ENCODE measurements around the gene CTBP2. TPM values are rescaled to one million over a fixed set of nuclear protein-coding genes. Genes with fewer than 3 reads are reported as not detected.

The CTBP2 gene
- total RNA-seq, 2 donors from 2014 or later = 106 to 172 TPM

GRCh38 chr10:125102246-125102645 lies 58.1 kb downstream of the CTBP2 start:
- Histone ChIP-seq H3K27me3 (no peaks in the 10 kb centered on the region), H3K27ac (peak overlapping the region; percentile 29), H3K9me3 (no peaks in the 10 kb centered on the region), H3K9ac (ENCODE audit: low read depth in 2 of 2, low read length in 2 of 2) (no peak overlapping the region), H3K4me3 (no peak overlapping the region), H3K36me3 (peaks cover 1% of the 10 kb centered on the region), H3K4me1 (peaks cover 6% of the 10 kb centered on the region)
- intact Hi-C loops (cut with DNase I) = loop anchor here (5.0 kb wide), 1 partner anchor 50 kb away; no protein-coding TSS in a partner anchor
- peak; percentile 59 for DNase-seq
- no peak for TF ChIP-seq CTCF (IDR thresholded peaks at IDR 0.05)

GRCh38 chr10:125101581-125101980 lies 58.8 kb downstream of the CTBP2 start:
- H3K9ac ChIP-seq (ENCODE audit: low read depth in 2 of 2, low read length in 2 of 2) = no peak overlapping the region
- H3K27me3 ChIP-seq = no peaks in the 10 kb centered on the region
- intact Hi-C loops (cut with DNase I) = loop anchor here (5.0 kb wide), 1 partner anchor 51 kb away; no protein-coding TSS in a partner anchor
- H3K9me3 ChIP-seq = no peaks in the 10 kb centered on the region
- no peaks in the 10 kb centered on the region for H3K36me3 ChIP-seq
- no peak overlapping the region for H3K27ac ChIP-seq
- DNase-seq = no peak
- no peak overlapping the region for H3K4me3 ChIP-seq
- H3K4me1 ChIP-seq = peaks cover 6% of the 10 kb centered on the region
- no peak for TF ChIP-seq CTCF (IDR thresholded peaks at IDR 0.05)

- peaks cover 6% of the 10 kb centered on the region for H3K4me1 ChIP-seq
- TF ChIP-seq CTCF (IDR thresholded peaks at IDR 0.05) = no peak
- no peak for DNase-seq
- H3K9ac ChIP-seq (ENCODE audit: low read depth in 2 of 2, low read length in 2 of 2) = no peak overlapping the region
- H3K36me3 ChIP-seq = no peaks in the 10 kb centered on the region
- no peak overlapping the region for H3K4me3 ChIP-seq
- H3K27me3 ChIP-seq = no peaks in the 10 kb centered on the region
- H3K27ac ChIP-seq = no peak overlapping the region
- H3K9me3 ChIP-seq = no peaks in the 10 kb centered on the region
- intact Hi-C loops (cut with DNase I) = loop anchor here (5.0 kb wide), 1 partner anchor 51 kb away; no protein-coding TSS in a partner anchor
Measured at GRCh38 chr10:125101049-125101448, 59.3 kb downstream of the CTBP2 start.

GRCh38 chr10:125097409-125098070 lies 62.8 kb downstream of the CTBP2 start:
- Histone ChIP-seq H3K36me3 (no peaks in the 10 kb centered on the region), H3K4me1 (peaks cover 5% of the 10 kb centered on the region), H3K27me3 (no peaks in the 10 kb centered on the region), H3K9ac (ENCODE audit: low read depth in 2 of 2, low read length in 2 of 2) (no peak overlapping the region), H3K9me3 (no peaks in the 10 kb centered on the region), H3K27ac (no peak overlapping the region), H3K4me3 (no peak overlapping the region)
- no peak for DNase-seq
- TF ChIP-seq CTCF (IDR thresholded peaks at IDR 0.05) = no peak
- intact Hi-C loops (cut with DNase I) = no loop called here

GRCh38 chr10:125096975-125097374 lies 63.4 kb downstream of the CTBP2 start:
- Histone ChIP-seq H3K4me3 (no peak overlapping the region), H3K27me3 (no peaks in the 10 kb centered on the region), H3K9ac (ENCODE audit: low read depth in 2 of 2, low read length in 2 of 2) (no peak overlapping the region), H3K27ac (no peak overlapping the region), H3K4me1 (peaks cover 5% of the 10 kb centered on the region), H3K36me3 (no peaks in the 10 kb centered on the region), H3K9me3 (no peaks in the 10 kb centered on the region)
- no peak for TF ChIP-seq CTCF (IDR thresholded peaks at IDR 0.05)
- intact Hi-C loops (cut with DNase I) = no loop called here
- no peak for DNase-seq
